ENCODE results near the gene CBX4.

DNA sequence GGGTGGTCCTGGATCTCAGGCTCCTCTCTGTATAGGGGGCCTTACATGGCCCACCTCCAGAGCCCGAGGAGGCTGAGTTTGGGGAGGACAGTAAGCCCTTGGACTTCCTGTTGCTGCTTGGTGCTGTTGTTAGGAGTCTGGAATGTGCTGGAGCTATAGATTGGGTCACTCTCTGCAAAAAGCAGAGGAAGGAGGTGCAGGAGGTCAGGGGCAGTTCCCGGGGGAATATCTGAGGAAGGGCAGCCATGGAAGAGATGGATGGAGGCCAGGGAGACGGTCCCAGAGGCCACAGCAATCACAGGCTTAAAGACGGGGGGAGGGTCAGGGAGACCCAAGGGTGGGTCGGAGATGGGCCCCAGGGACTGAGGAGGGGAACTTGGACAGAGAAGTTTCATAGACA is 23.0 kb upstream of the CBX4 start:
- TF ChIP-seq POLR2A (IDR thresholded peaks at IDR 0.05; ENCODE audit: low read depth, low read length) (no peak), TAF1 (IDR thresholded peaks at IDR 0.05; ENCODE audit: low read depth, low read length) (no peak), POLR2AphosphoS5 (IDR thresholded peaks at IDR 0.05; ENCODE audit: low read depth, low read length) (no peak)

Measured in GM12891 (cell line).